Measurements from ENCODE around the gene STUB1. TPM values are rescaled to one million over a fixed set of nuclear protein-coding genes. Genes with fewer than 3 reads are reported as not detected.

The STUB1 gene
- total and polyA plus RNA-seq, 3 donors from 2014 or later: 93.3 to 160 (median 126) TPM

GRCh38 chr16:674968-675883, 5.0 kb upstream of the STUB1 start, which contains the start of gene RHBDL1:
TSS of gene RHBDL1 (plus strand) at chr16:675671. CDS start at chr16:675791, 120 bp downstream.
- Histone ChIP-seq H3K27ac (peak within 1 kb of the TSS in 1 of 2 donors; percentile 64), H3K36me3 (ENCODE audit: low read depth, missing control alignments) (no peaks in the 10 kb centered on the region), H3K4me3 (peak within 1 kb of the TSS in 1 of 2 donors; percentile 24), H3K4me1 (peaks cover 26% of the 10 kb centered on the region), H3K27me3 (no peaks in the 10 kb centered on the region), H3K9me3 (no peaks in the 10 kb centered on the region)
- TF ChIP-seq CTCF (IDR thresholded peaks at IDR 0.05) (no peak), POLR2A (IDR thresholded peaks at IDR 0.05) (no peak)
- 6 to 11% methylated on average over 3 to 61 of the region's 73 CpGs for WGBS, 2 donors
- intact Hi-C loops (cut with DNase I; ENCODE audit: low total_unique reads): no loop called here
- no peak for DNase-seq

GRCh38 chr16:675884-676564, 4.2 kb upstream of the STUB1 start:
- no peaks in the 10 kb centered on the region for H3K27me3 ChIP-seq
- 34 to 43% methylated on average over 7 to 25 of the region's 25 CpGs for WGBS, 2 donors
- no peaks in the 10 kb centered on the region for H3K36me3 ChIP-seq (ENCODE audit: low read depth, missing control alignments)
- H3K27ac ChIP-seq: peak overlapping the region in 1 of 2 donors; percentile 64
- DNase-seq: no peak
- H3K4me3 ChIP-seq: peak overlapping the region in 1 of 2 donors; percentile 24
- intact Hi-C loops (cut with DNase I; ENCODE audit: low total_unique reads): no loop called here
- H3K4me1 ChIP-seq: peaks cover 29% of the 10 kb centered on the region
- no peaks in the 10 kb centered on the region for H3K9me3 ChIP-seq
- TF ChIP-seq POLR2A (IDR thresholded peaks at IDR 0.05): no peak
- TF ChIP-seq CTCF (IDR thresholded peaks at IDR 0.05): no peak

- WGBS, 2 donors: 87 to 94% methylated on average over 10 to 21 of the region's 21 CpGs
- H3K36me3 ChIP-seq (ENCODE audit: low read depth, missing control alignments): no peaks in the 10 kb centered on the region
- no peak overlapping the region for H3K27ac ChIP-seq
- TF ChIP-seq CTCF (IDR thresholded peaks at IDR 0.05) (no peak), POLR2A (IDR thresholded peaks at IDR 0.05) (no peak)
- H3K27me3 ChIP-seq: no peaks in the 10 kb centered on the region
- DNase-seq: no peak
- no peak overlapping the region for H3K4me3 ChIP-seq
- intact Hi-C loops (cut with DNase I; ENCODE audit: low total_unique reads): no loop called here
- peaks cover 34% of the 10 kb centered on the region for H3K4me1 ChIP-seq
- H3K9me3 ChIP-seq: no peaks in the 10 kb centered on the region
Observed at GRCh38 chr16:676565-676902, 3.7 kb upstream of the STUB1 start.

GRCh38 chr16:676913-677312, 3.3 kb upstream of the STUB1 start:
- no peak for DNase-seq
- no peak overlapping the region for H3K27ac ChIP-seq
- WGBS, 2 donors: 87 to 90% methylated on average over 14 to 23 of the region's 23 CpGs

More at GRCh38 chr16:676913-677312, 3.3 kb upstream of the STUB1 start:
- H3K27me3 ChIP-seq: no peaks in the 10 kb centered on the region
- no peak overlapping the region for H3K4me3 ChIP-seq
- H3K9me3 ChIP-seq: no peaks in the 10 kb centered on the region
- H3K36me3 ChIP-seq (ENCODE audit: low read depth, missing control alignments): no peaks in the 10 kb centered on the region
- no peak for TF ChIP-seq CTCF (IDR thresholded peaks at IDR 0.05)
- TF ChIP-seq POLR2A (IDR thresholded peaks at IDR 0.05): no peak
- intact Hi-C loops (cut with DNase I; ENCODE audit: low total_unique reads): no loop called here
- peaks cover 38% of the 10 kb centered on the region for H3K4me1 ChIP-seq
